ENCODE results near the gene MAFG.
A peak's percentile ranks its signal among the peaks of the same experiment; 100 is the strongest.

MAFG gene

GRCh38 chr17:81868674-81869220, 58.8 kb downstream of the MAFG start:
- peak; percentile 89 for DNase-seq (ENCODE audit: low spot score)
